ENCODE data around the gene TRIM54. TPM values are rescaled to one million over a fixed set of nuclear protein-coding genes. Genes with fewer than 3 reads are reported as not detected.
"Not testable (repeated sequence)": the region's sequence is repeated elsewhere in the genome, so short reads cannot be mapped to it uniquely, and the experiment has no call there.

Gene TRIM54
- total and polyA plus RNA-seq, 3 experiments from 2014 or later: 0.22 TPM; not detected in 1

GRCh38 chr2:27291865-27292264 is 9.6 kb downstream of the TRIM54 start:
- H3K27me3 Mint-ChIP-seq: peaks cover 6 to 44% of the 10 kb centered on the region in 2 donors
- no peaks in the 10 kb centered on the region for H3K9me3 ChIP-seq (ENCODE audit: low read length)
- POLR2A ChIA-PET: no interaction called here
- no peak overlapping the region for H3K27ac ChIP-seq (ENCODE audit: low read depth, low read length)
- H3K4me3 Mint-ChIP-seq: no peak overlapping the region
- H3K27me3 ChIP-seq (ENCODE audit: insufficient read depth, low read length, poor library complexity, severe bottlenecking): no peaks in the 10 kb centered on the region
- CTCF ChIA-PET: interaction anchor here (1.0 to 2.7 kb wide), 2 partner anchors 11 to 330 kb away, joined by 3 to 16 read pairs; no protein-coding TSS in a partner anchor
- H3K36me3 Mint-ChIP-seq: no peaks in the 10 kb centered on the region
- H3K36me3 ChIP-seq (ENCODE audit: insufficient read depth, low read length): no peaks in the 10 kb centered on the region
- no peak overlapping the region for H3K27ac Mint-ChIP-seq
- H3K9me3 Mint-ChIP-seq: no peaks in the 10 kb centered on the region
- DNase-seq: no peak
- H3K4me1 Mint-ChIP-seq: no peaks in the 10 kb centered on the region
- H3K4me1 ChIP-seq (ENCODE audit: insufficient read depth, low read length): no peaks in the 10 kb centered on the region
- H3K4me3 ChIP-seq (ENCODE audit: low read length): no peak overlapping the region

GRCh38 chr2:27294928-27295327 is 12.7 kb downstream of the TRIM54 start:
- Histone ChIP-seq H3K27me3 (ENCODE audit: insufficient read depth, low read length, poor library complexity, severe bottlenecking) (no peaks in the 10 kb centered on the region), H3K4me1 (ENCODE audit: insufficient read depth, low read length) (no peaks in the 10 kb centered on the region), H3K27ac (ENCODE audit: low read depth, low read length) (no peak overlapping the region), H3K9me3 (ENCODE audit: low read length) (no peaks in the 10 kb centered on the region), H3K4me3 (ENCODE audit: low read length) (no peak overlapping the region), H3K36me3 (ENCODE audit: insufficient read depth, low read length) (no peaks in the 10 kb centered on the region)
- POLR2A ChIA-PET: no interaction called here
- CTCF ChIA-PET: interaction anchor here (1.2 kb wide), 1 partner anchor 9 kb away, joined by 4 read pairs; no protein-coding TSS in a partner anchor
- Mint-ChIP-seq H3K27ac (no peak overlapping the region), H3K36me3 (no peaks in the 10 kb centered on the region), H3K9me3 (no peaks in the 10 kb centered on the region), H3K4me3 (no peak overlapping the region), H3K27me3 (peaks cover 10 to 46% of the 10 kb centered on the region in 2 donors), H3K4me1 (no peaks in the 10 kb centered on the region)
- DNase-seq: no peak

GRCh38 chr2:27296481-27296880 is 14.3 kb downstream of the TRIM54 start:
- DNase-seq: no peak
- Mint-ChIP-seq H3K4me1 (no peaks in the 10 kb centered on the region), H3K36me3 (no peaks in the 10 kb centered on the region), H3K9me3 (no peaks in the 10 kb centered on the region), H3K4me3 (no peak overlapping the region), H3K27ac (no peak overlapping the region), H3K27me3 (peaks cover 10 to 43% of the 10 kb centered on the region in 2 donors)
- POLR2A ChIA-PET: no interaction called here
- Histone ChIP-seq H3K9me3 (ENCODE audit: low read length) (no peaks in the 10 kb centered on the region), H3K27ac (ENCODE audit: low read depth, low read length) (no peak overlapping the region), H3K4me1 (ENCODE audit: insufficient read depth, low read length) (no peaks in the 10 kb centered on the region), H3K4me3 (ENCODE audit: low read length) (no peak overlapping the region), H3K36me3 (ENCODE audit: insufficient read depth, low read length) (no peaks in the 10 kb centered on the region), H3K27me3 (ENCODE audit: insufficient read depth, low read length, poor library complexity, severe bottlenecking) (no peaks in the 10 kb centered on the region)
- CTCF ChIA-PET: no interaction called here

GRCh38 chr2:27297195-27297594 is 15.0 kb downstream of the TRIM54 start:
- Mint-ChIP-seq H3K9me3 (no peaks in the 10 kb centered on the region), H3K36me3 (no peaks in the 10 kb centered on the region), H3K4me3 (no peak overlapping the region), H3K27me3 (peaks cover 10 to 37% of the 10 kb centered on the region in 2 donors), H3K27ac (no peak overlapping the region), H3K4me1 (no peaks in the 10 kb centered on the region)
- no peak for DNase-seq
- ChIA-PET POLR2A (no interaction called here), CTCF (interaction anchor here (0.9 kb wide), 1 partner anchor 18 kb away, joined by 3 read pairs; no protein-coding TSS in a partner anchor)
- H3K9me3 ChIP-seq (ENCODE audit: low read length): no peaks in the 10 kb centered on the region
- no peak overlapping the region for H3K27ac ChIP-seq (ENCODE audit: low read depth, low read length)
- no peak overlapping the region for H3K4me3 ChIP-seq (ENCODE audit: low read length)
- no peaks in the 10 kb centered on the region for H3K27me3 ChIP-seq (ENCODE audit: insufficient read depth, low read length, poor library complexity, severe bottlenecking)
- H3K4me1 ChIP-seq (ENCODE audit: insufficient read depth, low read length): no peaks in the 10 kb centered on the region
- no peaks in the 10 kb centered on the region for H3K36me3 ChIP-seq (ENCODE audit: insufficient read depth, low read length)

GRCh38 chr2:27298391-27299080 is 16.3 kb downstream of the TRIM54 start:
- no peaks in the 10 kb centered on the region for H3K9me3 ChIP-seq (ENCODE audit: low read length)
- H3K36me3 ChIP-seq (ENCODE audit: insufficient read depth, low read length): no peaks in the 10 kb centered on the region
- peaks cover 9 to 26% of the 10 kb centered on the region in 2 donors for H3K27me3 Mint-ChIP-seq
- H3K9me3 Mint-ChIP-seq: no peaks in the 10 kb centered on the region
- no peaks in the 10 kb centered on the region for H3K4me1 ChIP-seq (ENCODE audit: insufficient read depth, low read length)
- POLR2A ChIA-PET: no interaction called here
- H3K27ac ChIP-seq (ENCODE audit: low read depth, low read length): no peak overlapping the region
- no peak overlapping the region for H3K4me3 Mint-ChIP-seq
- peaks cover 0 to 6% (median 2%) of the 10 kb centered on the region in 3 donors for H3K4me1 Mint-ChIP-seq
- DNase-seq: no peak
- H3K36me3 Mint-ChIP-seq: no peaks in the 10 kb centered on the region
- H3K4me3 ChIP-seq (ENCODE audit: low read length): no peak overlapping the region
- H3K27me3 ChIP-seq (ENCODE audit: insufficient read depth, low read length, poor library complexity, severe bottlenecking): no peaks in the 10 kb centered on the region
- CTCF ChIA-PET: interaction anchor here (1.7 to 2.0 kb wide), 2 partner anchors 19 to 34 kb away, joined by 4 to 5 read pairs; no protein-coding TSS in a partner anchor
- H3K27ac Mint-ChIP-seq: peak overlapping the region in 1 of 8 donors; percentile 83

GRCh38 chr2:27300606-27301005 is 18.4 kb downstream of the TRIM54 start:
- H3K27ac ChIP-seq (ENCODE audit: low read depth, low read length); H3K36me3 Mint-ChIP-seq; H3K36me3 ChIP-seq (ENCODE audit: insufficient read depth, low read length); H3K4me3 ChIP-seq (ENCODE audit: low read length); DNase-seq; H3K27me3 ChIP-seq (ENCODE audit: insufficient read depth, low read length, poor library complexity, severe bottlenecking); H3K4me1 ChIP-seq (ENCODE audit: insufficient read depth, low read length); H3K27ac Mint-ChIP-seq; H3K4me3 Mint-ChIP-seq; H3K9me3 Mint-ChIP-seq; H3K4me1 Mint-ChIP-seq; POLR2A ChIA-PET; H3K9me3 ChIP-seq (ENCODE audit: low read length): not testable (repeated sequence)
- H3K27me3 Mint-ChIP-seq: peaks cover 14 to 36% of the 10 kb centered on the region in 2 donors
- CTCF ChIA-PET: interaction anchor here (2.0 kb wide), 1 partner anchor 21 kb away, joined by 5 read pairs; no protein-coding TSS in a partner anchor

- no peaks in the 10 kb centered on the region for H3K9me3 Mint-ChIP-seq
- DNase-seq: peak in 3 of 5 donors; percentile 16 to 55 (median 43)
- ChIA-PET POLR2A (interaction anchor here (0.6 kb wide), 2 partner anchors 25 to 84 kb away, joined by 3 read pairs; no protein-coding TSS in a partner anchor), CTCF (interaction anchor here (0.6 to 4.6 kb wide), 32 partner anchors 8 to 380 kb away, joined by 3 to 32 read pairs (median 4); partner anchors contain the start of genes DNAJC5G, EIF2B4, MPV17 and SLC30A3)
- H3K36me3 ChIP-seq (ENCODE audit: insufficient read depth, low read length): no peaks in the 10 kb centered on the region
- H3K4me1 ChIP-seq (ENCODE audit: insufficient read depth, low read length): no peaks in the 10 kb centered on the region
- no peak overlapping the region for H3K27ac ChIP-seq (ENCODE audit: low read depth, low read length)
- peak overlapping the region; percentile 56 to 88 (median 69) for H3K4me3 Mint-ChIP-seq
- H3K27me3 Mint-ChIP-seq: peaks cover 17 to 25% of the 10 kb centered on the region in 2 donors
- H3K4me3 ChIP-seq (ENCODE audit: low read length): peak overlapping the region; percentile 56
- no peaks in the 10 kb centered on the region for H3K9me3 ChIP-seq (ENCODE audit: low read length)
- peaks cover 7% of the 10 kb centered on the region for H3K27me3 ChIP-seq (ENCODE audit: insufficient read depth, low read length, poor library complexity, severe bottlenecking)
- peaks cover 0 to 15% (median 4%) of the 10 kb centered on the region in 3 donors for H3K4me1 Mint-ChIP-seq
- peaks cover 0 to under 1% (median 0%) of the 10 kb centered on the region in 3 donors for H3K36me3 Mint-ChIP-seq
- peak overlapping the region in 5 of 8 donors; percentile 44 to 71 (median 66) for H3K27ac Mint-ChIP-seq
These were observed 21.1 kb downstream of the TRIM54 start for GRCh38 chr2:27303093-27304025.

Measured in CD8-positive, alpha-beta memory T cell (primary cell).